Hematopoietic multipotent progenitor cell (in vitro differentiated cells): ENCODE data around the gene GAB3. TPM values are rescaled to one million over a fixed set of nuclear protein-coding genes. Genes with fewer than 3 reads are reported as not detected.

Experiments
- DNase-seq, 3 donors: peaks; one replicate each; pipeline ENCODE4 v3.0.0-alpha.2; 2011 to 2015; ENCODE audit warnings: low read depth in 2 of 3, low spot score in 2 of 3
- total RNA-seq: library from RNA; depleted of rRNA; stranded (reverse); fragments of >200 nt; gene quantifications from one replicate; pipeline ENCODE4 v1.2.3, GENCODE V29; 2012

The GAB3 gene
- 49.5 TPM for total RNA-seq

GRCh38 chrX:154750301-154751202 lies at the start of gene GAB3:
Gene GAB3, minus strand, starts transcription at chrX:154751077. Its CDS starts 52 bp downstream, at chrX:154751025.
- DNase-seq, result peak in 2 of 3 donors; percentile 58 to 72

GRCh38 chrX:154799556-154800348 lies 48.9 kb upstream of the GAB3 start:
- peak in 1 of 3 donors; percentile 31 for DNase-seq

GRCh38 chrX:154797006-154797405 lies 46.1 kb upstream of the GAB3 start:
- no peak for DNase-seq

GRCh38 chrX:154795016-154795415 lies 44.1 kb upstream of the GAB3 start:
- no peak for DNase-seq

- no peak for DNase-seq
Observed at GRCh38 chrX:154793084-154793795, 42.4 kb upstream of the GAB3 start.

- DNase-seq, result no peak
Observed at GRCh38 chrX:154791939-154792338, 41.1 kb upstream of the GAB3 start.

GRCh38 chrX:154791467-154791866 lies 40.6 kb upstream of the GAB3 start:
- DNase-seq, result no peak

GRCh38 chrX:154785716-154786115 lies 34.8 kb upstream of the GAB3 start:
- no peak for DNase-seq

GRCh38 chrX:154784149-154784995 lies 33.5 kb upstream of the GAB3 start:
- peak in 1 of 3 donors; percentile 16 for DNase-seq

- no peak for DNase-seq
Observed at GRCh38 chrX:154780968-154781367, 30.1 kb upstream of the GAB3 start.

GRCh38 chrX:154779261-154779660 lies 28.4 kb upstream of the GAB3 start:
- no peak for DNase-seq

- no peak for DNase-seq
Observed at GRCh38 chrX:154776753-154777152, 25.9 kb upstream of the GAB3 start.

GRCh38 chrX:154775419-154776349 lies 24.8 kb upstream of the GAB3 start:
- DNase-seq, result no peak

- DNase-seq, result no peak
Observed at GRCh38 chrX:154774622-154775021, 23.7 kb upstream of the GAB3 start.

- DNase-seq, result peak; percentile 86 to 95 (median 92)
Observed at GRCh38 chrX:154762537-154763296, 11.8 kb upstream of the GAB3 start, which contains the start of gene DKC1. Gene DKC1, plus strand, starts transcription at chrX:154762864. Its CDS starts 102 bp downstream, at chrX:154762966.

GRCh38 chrX:154761977-154762536 lies 11.2 kb upstream of the GAB3 start:
- peak in 1 of 3 donors; percentile 45 for DNase-seq

- no peak for DNase-seq
Observed at GRCh38 chrX:154758696-154759095, 7.8 kb upstream of the GAB3 start.
